ENCODE results near the gene ANKMY1.

The ANKMY1 gene

DNA sequence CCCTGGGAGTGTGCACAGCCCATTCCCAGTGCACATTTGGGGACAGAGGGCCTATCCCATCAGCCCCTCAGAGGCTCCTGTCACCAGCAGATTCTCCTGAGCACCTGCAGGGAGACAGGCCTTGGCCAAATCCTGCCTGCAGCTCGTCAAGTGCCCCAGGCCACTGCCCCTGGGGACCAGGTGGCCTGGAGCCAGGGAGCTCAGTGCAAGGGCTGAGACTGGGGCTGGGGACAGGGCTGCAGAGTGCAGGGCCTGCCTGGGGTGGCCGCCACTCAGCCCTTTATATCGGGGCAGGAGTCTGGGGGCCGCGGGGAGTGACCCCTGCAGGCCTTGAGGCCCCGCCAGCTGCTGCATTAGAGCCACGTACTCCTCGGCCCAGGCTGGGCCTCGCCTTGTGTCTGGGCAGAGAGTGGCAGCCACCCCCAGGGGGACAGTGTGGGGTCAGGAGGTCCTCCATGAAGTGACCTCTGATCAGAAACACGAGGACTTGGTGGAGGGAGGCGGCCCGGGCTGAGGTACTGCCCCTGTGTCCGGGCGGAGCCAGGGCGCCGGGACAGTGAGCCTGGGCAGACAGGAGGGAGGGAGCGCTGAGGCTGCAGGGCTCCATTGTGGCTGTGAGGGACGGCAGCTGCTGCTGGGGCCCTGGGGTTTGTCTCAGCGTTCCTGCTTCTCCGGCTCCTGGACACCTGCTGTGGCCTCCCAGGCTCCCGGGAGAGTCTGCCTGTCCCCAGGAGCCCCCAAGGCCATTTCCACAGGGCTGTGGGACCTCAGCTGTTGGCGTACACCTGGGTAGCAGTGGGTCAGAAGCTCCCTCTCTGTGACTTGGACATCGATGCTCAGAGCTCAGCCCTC lies 98.2 kb downstream of the ANKMY1 start:
- DNase-seq (ENCODE audit: low spot score) = no peak

GRCh38 chr2:240458900-240459391 lies 98.8 kb downstream of the ANKMY1 start:
- DNase-seq (ENCODE audit: low spot score) = no peak

DNA sequence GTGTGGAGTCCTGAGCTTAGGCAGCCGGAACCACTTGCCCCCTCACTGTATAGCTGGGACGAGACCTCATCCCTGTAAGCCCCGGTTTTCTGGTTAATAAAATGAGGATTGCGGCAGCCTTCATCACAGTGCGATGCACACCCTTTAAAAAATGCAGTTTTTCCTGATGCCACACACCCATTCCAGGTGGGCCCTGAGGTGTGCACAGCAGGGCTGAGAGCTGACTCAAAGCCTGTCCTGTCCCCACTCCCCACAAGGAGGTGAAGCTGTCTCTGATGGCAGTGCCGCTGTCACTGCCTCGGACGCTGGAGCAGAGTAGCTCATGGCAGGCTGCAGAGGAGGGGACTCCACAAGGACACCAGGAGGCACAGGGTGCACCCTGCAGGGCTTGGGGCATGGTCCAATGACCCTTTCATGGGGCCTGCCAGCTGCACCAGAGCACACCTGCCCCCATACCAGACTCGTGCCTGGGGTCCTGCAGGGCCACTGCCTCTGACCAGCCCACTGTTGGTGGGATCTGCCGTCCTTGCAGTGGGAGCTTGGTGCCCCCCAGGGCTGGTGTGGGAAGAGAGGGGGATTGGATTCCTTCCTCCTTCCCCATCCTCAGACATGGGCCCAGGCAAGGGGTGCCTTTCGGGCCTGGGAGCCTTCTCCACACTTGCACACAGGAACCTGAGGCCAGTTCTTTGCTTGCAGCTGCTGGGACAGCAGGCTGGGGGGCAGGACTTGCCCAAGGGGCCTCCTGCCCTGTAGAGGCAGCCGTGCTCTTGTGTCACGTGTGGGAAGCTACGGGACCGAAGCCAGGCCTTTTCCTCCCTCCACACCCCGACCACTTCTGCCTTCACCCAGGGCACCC lies 99.5 kb downstream of the ANKMY1 start:
- no peak for DNase-seq (ENCODE audit: low spot score)

DNA sequence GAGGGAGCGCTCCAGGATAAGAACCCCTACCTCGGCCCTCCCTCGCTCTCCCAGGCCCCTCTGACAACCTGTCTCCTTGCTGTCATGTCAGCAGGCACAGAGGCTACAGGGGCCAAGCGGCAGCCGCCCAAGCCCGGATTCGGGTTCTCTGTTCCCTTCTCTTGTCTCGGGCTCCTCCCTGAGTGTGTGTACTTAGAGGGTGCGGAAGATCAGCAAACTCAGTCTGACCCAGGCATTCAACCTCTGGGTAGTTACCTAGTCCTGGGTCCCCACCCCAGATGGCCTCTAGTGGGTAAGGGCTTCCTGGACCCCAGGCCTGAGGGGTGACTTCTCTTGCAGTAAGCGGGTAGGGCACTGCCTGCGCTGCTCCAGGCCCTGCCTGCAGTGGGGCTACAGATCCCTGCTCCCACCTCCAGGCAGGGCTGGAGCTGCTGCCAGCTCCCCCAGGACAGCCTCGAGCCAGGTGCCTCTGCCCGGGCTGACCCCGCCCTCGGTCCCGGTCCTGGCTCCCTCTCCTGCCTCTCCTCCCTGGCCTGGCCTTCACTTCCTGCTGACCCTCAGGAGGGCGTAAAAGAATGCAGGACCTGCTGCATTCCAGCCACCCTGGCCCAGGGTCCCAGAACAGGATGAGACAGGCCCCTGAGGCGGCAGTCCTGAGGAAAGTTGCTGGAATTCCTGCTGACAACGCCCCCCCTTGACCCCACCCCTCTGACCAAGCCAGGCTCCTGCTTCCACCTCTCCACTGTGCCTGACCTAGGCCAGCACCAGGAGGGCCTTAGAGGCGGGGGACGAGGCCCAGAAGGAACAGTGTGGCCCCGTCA lies 100.4 kb downstream of the ANKMY1 start:
- no peak for DNase-seq (ENCODE audit: low spot score)

DNA sequence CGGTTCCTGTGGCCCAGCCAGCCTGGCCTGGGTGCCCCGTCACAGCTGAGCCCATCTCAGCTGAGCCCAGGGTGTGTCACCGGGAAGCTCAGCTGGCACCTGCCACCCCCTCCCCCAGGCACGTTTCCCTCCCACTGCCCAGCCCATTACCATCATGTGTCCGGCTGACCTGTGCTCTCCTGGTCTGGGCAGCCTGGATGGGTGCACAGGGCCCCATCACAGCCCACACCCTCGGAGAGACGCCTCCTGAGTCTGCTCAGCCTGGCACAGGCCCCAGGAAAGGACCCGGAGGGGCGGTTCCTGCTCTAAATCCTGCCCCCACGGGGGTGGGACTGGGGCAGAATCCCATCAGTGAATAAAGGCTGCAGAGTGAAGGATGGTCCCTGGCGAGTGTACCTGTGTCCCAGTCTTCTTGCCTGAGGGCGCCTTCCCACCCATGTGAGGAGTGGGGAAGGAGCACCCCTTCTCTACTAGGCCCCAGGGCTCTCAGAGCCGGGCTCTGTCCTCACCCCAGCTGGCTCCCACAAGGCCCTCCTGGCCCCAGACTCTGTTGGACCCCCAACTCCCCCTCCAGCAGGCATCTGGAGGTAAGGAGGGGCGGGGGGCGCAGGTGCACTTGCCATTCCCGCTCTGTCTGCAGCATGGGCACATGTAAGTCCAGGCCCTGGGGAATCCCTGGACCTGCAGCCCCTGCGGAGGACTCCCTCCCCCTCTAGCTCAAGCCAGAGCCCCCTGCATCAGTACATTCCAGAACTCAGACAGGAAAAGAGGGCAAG lies 101.2 kb downstream of the ANKMY1 start:
- no peak for DNase-seq (ENCODE audit: low spot score)

GRCh38 chr2:240455647-240456446 lies 101.9 kb downstream of the ANKMY1 start:
- DNase-seq (ENCODE audit: low spot score) = no peak

DNA sequence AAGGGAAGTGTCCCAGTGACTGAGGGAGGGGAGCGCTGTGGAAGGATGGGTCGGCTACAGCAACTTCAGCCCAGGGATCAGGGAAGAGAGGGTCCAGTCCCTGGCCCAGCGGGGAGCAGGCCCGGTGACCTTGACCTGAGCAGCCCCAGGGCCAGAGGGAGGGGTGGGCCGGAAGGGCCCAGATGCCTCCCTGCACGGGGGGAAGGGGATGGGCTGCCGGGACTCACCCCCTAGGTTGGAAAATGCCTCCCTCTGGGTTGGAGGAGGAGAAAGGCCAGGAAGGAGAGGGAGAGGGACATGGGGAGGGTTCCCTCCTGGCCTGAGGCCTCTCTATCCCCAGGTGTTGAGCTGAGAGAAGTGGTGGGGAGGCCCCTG lies 102.5 kb downstream of the ANKMY1 start:
- DNase-seq (ENCODE audit: low spot score) = no peak

GRCh38 chr2:240454106-240454901 lies 103.5 kb downstream of the ANKMY1 start:
- no peak for DNase-seq (ENCODE audit: low spot score)

GRCh38 chr2:240453461-240454105 lies 104.2 kb downstream of the ANKMY1 start:
- DNase-seq (ENCODE audit: low spot score) = no peak

DNA sequence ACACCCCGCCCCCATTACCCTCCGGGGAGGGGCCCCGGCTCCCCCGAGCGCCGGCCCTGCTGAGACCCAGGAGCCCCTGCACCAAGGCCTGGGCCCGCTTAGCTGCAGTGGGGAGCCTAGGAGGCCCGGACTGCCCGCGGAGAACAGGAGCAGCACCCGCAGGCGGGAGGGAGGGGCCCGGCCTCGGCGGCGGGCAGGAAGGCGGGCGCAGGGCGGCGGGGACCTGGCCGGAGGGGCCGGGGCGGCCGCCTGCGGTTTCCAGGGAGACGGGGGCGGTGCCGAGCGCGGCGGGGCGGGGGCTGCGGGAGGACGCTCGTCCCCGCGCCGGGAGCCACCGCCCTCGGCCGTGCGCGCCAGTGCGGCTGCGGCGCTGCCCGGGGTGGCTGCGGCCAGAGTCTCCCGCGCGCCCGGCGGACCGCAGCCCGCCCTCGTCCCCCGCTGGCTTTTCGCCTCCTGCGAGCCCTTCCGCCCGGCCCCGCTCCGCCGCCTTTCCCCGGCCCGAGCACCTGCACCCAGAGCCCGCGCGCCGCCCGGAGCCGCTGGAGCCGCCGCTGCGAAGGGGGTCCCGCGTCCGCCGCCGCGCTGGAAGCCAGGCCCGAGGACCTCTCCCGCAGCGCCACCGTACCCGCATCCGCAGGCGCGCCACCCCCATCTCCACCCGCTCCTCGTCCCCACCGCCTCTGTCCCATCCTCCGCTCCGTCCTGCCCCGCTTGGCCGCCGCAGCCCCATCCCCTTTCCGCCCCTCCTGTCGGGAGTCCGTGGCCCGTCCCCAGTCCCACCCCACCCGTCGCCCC lies 105.1 kb downstream of the ANKMY1 start:
- no peak for DNase-seq (ENCODE audit: low spot score)

GRCh38 chr2:240451791-240452461 lies 105.9 kb downstream of the ANKMY1 start:
- DNase-seq (ENCODE audit: low spot score) = no peak

GRCh38 chr2:240451108-240451611 lies 106.6 kb downstream of the ANKMY1 start:
- no peak for DNase-seq (ENCODE audit: low spot score)

DNA sequence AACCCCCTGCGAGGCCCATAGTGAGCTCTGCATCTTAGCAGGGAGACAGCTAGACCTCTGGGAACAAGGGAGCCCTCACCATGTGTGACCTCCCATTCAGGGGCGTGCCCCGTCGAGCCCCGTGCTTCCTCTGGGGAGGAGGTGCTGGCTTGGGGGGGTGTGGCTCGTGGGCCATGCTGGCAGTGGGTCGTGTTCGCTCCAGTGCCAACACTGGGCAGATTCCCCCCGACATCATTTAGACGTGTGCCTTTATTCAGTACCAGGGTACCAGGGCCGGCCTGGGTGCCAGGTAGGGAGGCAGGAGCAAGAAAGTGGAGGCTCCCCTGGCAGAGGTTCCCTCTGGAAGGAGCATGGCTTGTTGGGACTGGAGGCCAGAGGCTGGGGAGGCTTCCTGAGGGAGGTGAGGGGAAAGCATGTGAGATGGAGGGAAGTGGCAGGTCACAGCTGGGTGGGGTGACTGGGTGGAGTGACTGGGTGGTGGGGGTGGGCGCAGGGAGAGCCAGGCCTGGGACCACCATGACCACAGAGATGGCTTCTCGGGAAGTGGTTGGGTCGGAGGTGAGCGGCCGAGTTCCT lies 107.2 kb downstream of the ANKMY1 start:
- DNase-seq (ENCODE audit: low spot score) = no peak

DNA sequence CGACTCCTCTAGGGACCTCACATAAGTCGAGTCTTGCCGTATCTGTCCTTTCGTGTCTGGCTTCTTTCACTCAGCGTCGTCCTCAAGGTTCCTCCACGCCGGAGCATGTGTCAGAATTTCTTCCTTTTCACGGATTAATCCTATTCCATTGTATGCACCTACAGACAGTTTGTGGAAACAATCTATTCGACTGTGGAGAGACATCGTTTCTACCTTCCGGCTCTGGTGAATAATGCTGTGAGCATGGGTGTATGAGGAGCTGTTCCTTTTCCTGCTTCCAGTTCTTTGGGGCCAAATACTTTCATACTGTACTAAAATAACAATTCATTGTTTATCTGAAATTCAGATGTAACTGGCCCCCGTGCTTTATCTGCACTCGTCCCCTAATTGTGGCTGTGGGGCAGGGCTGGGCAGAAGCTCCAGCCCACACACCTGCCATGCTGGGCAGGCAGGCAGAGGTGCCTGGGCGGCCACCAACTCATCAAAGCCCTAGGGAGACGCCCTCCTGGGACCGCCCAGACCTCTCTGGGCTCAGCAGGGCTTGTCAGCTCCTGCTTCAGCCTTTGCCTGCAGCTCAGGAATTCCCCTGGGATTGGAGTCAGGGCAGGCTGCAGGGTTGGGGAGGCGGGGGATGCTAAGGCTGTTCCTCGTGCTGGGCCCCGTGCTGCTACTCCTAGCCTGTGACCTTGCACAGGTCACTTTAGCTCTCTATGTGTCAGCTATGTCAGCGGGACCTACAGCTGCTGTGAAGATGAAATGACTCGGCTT lies 107.8 kb downstream of the ANKMY1 start:
- DNase-seq (ENCODE audit: low spot score) = no peak

DNA sequence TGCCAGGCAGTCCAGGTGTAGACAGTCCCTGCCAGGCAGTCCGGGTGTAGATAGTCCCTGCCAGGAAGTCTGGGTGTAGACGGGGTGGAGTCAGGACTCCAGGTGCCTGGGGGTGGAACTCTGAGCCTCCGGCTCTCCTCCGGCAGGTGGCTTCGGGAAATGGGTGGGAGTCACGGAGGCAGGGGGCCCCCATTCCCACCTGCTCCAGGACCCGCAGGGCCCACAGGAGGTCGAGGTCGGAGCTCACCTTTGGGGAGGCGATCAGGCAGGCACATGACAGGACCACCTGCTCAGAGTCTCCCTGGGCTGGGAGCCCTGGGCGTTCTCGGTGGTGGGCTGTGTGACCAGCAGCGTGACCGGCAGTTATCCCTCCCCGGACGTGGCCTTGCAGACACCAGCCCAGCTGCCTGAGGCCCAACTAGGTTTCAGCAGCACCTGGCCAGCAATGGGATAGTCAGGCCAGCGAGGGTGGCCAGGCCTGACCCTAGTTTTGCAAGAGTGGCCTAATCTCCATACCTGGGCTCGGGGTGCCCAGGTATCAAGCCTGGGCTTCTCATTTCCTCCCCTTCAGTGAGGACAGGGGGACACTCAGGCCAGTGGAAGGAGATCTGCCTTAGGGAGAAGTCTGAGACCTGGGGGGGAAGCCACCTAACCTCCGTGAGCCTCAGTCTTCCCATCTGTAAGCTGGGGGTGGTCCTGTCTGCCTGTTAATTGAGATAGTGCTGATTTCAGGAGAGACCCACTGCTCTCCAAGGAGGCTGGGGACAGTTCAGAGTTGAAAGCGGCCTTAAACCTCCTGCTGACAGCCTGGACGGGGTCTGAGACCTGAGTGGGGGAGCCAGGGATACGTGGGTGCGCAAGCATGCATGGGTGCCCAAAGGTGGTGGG lies 109.2 kb downstream of the ANKMY1 start:
- no peak for DNase-seq (ENCODE audit: low spot score)

Data from germinal center (tissue), 1 donor.